Astrocyte of the cerebellum (primary cell): ENCODE results near the gene COL25A1.

Experiments used
- DNase-seq: peaks from one replicate; pipeline ENCODE4 v3.0.0-alpha.2; 2011; ENCODE audit warnings: low read depth
- H3K4me3 ChIP-seq: 2 replicates; pipeline ENCODE4 v1.5.1; 2011; ENCODE audit warnings: mild to moderate bottlenecking, low read depth, low read length, moderate library complexity
- in situ Hi-C: cut with HindIII; loops from 2 replicates; pipeline ENCODE4 v1.10.0; 2017; ENCODE audit warnings: low sequenced_read_pairs
- TF ChIP-seq, protein P1 (sequence below): IDR thresholded peaks from 2 replicates; pipeline ENCODE4 v1.5.1; 2012; ENCODE audit warnings: low read length, low read depth, moderate library complexity, mild to moderate bottlenecking; ENCODE audit errors: missing control alignments

The COL25A1 gene

DNA sequence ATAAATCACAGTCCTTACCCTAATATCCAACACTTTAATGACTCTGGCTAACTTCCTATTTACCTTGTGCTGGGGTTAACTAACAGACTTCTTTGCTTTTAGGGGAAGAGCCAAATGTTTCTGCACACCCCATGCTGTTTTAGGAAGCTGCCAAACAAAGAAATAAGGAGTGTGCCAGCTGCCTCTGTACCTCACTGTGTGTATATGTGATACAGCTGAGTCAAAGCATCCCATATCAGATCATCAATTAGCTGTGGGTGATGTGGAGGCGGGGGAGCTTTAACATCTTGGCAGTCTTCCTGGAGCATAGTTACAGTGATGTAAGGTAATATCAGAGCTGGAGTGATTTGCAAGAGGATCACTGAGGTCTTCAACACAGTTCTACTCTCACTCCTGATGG is 95.4 kb downstream of the COL25A1 start:
- in situ Hi-C loops, result no loop called here
- TF ChIP-seq, protein P1, sequence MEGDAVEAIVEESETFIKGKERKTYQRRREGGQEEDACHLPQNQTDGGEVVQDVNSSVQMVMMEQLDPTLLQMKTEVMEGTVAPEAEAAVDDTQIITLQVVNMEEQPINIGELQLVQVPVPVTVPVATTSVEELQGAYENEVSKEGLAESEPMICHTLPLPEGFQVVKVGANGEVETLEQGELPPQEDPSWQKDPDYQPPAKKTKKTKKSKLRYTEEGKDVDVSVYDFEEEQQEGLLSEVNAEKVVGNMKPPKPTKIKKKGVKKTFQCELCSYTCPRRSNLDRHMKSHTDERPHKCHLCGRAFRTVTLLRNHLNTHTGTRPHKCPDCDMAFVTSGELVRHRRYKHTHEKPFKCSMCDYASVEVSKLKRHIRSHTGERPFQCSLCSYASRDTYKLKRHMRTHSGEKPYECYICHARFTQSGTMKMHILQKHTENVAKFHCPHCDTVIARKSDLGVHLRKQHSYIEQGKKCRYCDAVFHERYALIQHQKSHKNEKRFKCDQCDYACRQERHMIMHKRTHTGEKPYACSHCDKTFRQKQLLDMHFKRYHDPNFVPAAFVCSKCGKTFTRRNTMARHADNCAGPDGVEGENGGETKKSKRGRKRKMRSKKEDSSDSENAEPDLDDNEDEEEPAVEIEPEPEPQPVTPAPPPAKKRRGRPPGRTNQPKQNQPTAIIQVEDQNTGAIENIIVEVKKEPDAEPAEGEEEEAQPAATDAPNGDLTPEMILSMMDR, result no peak
- peak; percentile 86 for DNase-seq

DNA sequence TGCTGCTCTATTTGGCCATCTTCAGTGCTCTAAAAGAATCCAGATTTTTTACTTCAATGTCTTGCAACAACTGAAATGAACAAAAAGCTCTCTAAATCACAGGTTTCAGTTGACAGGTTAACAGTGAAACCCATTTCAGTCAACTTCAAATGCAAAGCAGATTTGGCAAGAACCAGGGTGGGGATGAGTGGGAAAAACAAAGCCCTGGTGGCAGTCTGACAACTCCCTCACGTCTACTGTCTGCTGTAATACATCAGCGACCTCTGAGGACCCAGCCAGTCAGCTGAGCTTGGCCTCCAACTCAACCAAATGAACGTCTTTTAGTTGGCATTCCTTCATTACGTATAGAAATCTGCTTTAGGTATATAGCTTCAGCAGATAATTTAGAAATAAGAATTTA is 95.8 kb downstream of the COL25A1 start:
- no peak overlapping the region for H3K4me3 ChIP-seq
- DNase-seq, result no peak
- in situ Hi-C loops, result no loop called here
- TF ChIP-seq, protein P1, result no peak

More for the DNA sequence above, 95.4 kb downstream of the COL25A1 start:
- no peak overlapping the region for H3K4me3 ChIP-seq

DNA sequence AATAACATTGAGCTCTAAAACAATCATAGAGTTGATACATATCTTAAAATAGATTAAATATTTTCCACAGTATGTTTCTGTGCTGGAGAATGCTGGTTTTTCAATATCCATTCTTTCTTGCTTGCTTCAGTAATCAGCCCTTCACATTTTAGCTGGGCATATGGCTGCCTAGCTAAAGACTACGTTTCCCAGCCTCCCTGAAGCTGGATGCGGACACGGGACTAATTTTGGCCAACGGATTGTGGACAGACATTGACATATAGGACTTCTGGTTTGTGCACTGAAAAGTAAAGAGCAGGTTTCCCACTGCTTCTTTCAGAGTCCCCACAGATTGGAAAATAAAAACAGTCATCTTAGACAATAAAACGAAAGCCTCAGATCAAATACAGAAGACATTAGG is 97.3 kb downstream of the COL25A1 start:
- H3K4me3 ChIP-seq, result no peak overlapping the region
- DNase-seq, result no peak
- in situ Hi-C loops, result no loop called here
- TF ChIP-seq, protein P1, result no peak

DNA sequence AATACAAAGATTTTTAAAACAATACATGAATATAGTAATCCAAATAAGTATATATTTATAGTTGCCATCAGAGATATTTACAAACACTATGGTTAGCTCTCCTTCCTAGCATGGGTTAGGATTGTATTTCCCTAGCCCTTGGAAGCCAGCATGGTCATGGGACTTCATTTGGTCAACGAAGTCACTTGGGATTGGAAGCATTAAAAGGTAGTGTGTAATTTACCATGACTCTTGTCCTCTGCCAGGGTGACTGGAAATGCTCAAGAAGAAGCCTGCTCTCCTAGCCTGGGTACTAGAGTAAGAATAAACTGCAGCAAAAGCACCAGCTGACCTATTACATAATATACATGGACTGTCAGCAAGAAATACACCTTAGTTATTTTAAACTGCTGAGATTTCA is 102.9 kb downstream of the COL25A1 start:
- TF ChIP-seq, protein P1, result no peak
- H3K4me3 ChIP-seq, result no peak overlapping the region
- DNase-seq, result no peak
- in situ Hi-C loops, result no loop called here

DNA sequence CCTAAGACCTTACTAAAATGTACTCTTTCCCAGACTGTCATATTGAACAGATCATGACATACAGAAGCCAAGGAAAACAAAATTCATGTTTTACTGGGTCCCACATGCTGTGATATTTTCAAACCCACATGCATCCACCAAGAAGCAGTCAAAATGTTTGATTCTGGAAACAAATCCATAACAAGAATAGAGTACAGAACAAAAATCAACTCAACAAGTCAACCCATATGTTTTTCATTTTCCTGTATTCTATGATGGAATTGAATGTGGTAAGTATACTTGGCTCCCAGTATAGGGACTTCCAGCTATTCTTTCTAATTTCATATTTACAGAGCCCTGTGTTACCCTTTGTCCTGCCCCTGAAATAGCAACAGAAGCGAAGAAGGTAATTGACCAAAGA is 106.8 kb downstream of the COL25A1 start:
- no peak overlapping the region for H3K4me3 ChIP-seq
- TF ChIP-seq, protein P1, result no peak
- in situ Hi-C loops, result no loop called here
- no peak for DNase-seq

DNA sequence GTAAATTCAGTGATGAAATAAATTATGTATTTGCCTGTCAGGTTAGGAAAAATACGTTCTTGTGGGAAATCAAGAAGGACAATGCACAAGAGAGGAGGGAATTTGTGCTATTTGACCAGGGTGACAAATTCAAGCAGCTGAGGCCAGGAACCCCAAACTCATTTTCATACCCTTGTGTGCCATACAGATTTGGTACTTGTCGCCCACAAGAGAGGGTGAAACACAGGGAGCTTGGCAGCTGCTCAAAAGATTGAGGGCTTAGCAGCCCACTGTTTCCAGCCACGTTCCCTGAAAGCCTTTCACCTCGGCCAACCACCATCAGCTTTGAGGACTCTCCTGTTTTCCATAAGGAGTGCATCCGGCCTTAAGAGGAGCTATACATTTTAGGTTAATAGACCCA is 111.2 kb downstream of the COL25A1 start:
- in situ Hi-C loops, result no loop called here
- no peak overlapping the region for H3K4me3 ChIP-seq
- TF ChIP-seq, protein P1, result no peak
- DNase-seq, result no peak

DNA sequence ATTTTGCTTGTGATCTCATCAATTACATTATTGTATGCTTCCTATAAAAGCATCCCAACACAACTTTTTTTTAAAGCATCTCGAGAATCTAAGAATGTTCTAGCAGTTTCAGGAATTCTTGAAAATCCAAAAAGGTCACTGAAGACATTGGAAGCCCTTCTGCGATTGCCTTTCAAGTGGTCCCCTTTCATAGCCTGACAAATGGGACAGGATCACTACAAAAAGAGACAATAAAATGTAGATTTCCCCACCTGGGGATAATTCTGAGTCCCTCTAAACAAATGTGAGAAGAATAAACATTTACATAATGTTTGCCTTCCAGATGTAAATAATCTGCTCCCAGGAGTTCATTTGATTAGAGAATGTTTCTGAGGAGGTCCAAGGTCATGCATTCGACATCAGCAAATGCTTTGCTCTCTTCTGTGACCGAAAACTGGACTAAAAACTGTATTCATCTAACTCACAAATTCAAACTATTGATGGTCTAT is 116.0 kb downstream of the COL25A1 start:
- TF ChIP-seq, protein P1, result no peak
- in situ Hi-C loops, result no loop called here
- no peak overlapping the region for H3K4me3 ChIP-seq
- no peak for DNase-seq
